CD4-positive, alpha-beta T cell treated with Interferon alpha-2 for 1 hour (primary cell): ENCODE results near the gene ALDH9A1.
"Not testable (repeated sequence)": the region's sequence is repeated elsewhere in the genome, so short reads cannot be mapped to it uniquely, and the experiment has no call there.

Source experiments
- DNase-seq, 2 donors: peaks; one replicate each; pipeline ENCODE4 v3.0.0-alpha.2; 2020 to 2022

Gene ALDH9A1

DNA sequence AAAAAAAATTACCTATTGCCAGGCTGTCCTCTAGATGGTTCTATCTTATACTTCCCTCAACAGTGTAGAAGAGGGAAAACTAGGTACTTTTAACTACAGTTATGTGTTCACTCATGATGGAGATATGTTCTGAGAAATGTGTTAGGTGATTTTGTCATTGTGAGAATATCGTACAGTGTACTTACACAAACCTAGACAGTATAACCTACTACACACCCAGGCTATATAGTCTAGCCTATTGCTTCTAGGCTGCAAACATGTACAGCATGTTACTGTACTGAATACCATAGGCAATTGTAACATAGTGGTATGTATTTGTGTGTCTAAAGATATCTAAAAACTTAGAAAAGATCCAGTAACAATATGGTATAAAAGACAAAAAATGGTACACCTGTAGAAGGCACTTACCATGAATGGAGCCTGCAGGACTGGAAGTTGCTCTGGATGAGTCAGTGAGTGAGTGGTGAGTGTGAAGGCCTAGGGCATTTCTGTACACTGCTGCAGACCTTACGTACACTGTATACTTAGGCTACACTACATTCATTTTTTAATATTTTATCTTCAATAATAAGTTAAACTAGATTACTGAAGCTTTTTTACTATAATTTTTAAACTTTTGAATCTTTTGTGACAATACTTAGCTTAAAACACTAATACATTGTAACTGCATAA lies 54.2 kb downstream of the ALDH9A1 start:
- DNase-seq = no peak

DNA sequence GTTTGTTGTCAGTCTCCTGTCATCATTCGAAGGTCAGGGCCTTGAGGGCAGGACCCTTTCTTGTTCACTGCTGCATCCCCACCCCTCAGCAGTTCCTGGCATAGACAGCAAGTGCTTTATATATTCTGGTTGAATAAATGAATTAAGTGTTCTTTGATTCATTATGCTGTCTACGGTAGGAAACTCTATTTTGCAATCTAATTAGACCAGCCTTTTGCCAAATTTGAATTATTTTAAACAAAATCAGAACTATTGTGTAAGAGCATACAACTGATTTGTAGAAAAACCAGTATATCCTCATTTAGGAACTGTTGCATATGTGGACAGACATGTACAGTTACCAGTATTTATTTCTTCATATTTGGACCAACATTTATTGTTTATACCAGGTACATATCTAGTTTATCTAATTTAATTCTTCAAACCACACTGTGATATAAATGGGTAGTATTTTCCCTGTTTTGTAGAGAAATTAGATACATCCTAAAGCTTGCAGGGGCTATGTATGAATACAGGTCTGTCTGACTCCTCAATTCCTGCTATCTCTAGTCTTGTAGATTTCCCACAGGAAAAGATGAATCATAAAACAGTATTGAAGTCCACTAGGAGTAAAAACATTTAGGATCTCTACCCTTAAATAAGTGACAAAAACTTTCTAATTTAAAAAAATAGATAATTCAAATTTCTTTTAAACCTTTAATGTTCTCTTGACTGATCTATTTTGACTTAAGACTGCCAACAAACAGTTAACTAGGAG lies 57.0 kb downstream of the ALDH9A1 start:
- DNase-seq = no peak

DNA sequence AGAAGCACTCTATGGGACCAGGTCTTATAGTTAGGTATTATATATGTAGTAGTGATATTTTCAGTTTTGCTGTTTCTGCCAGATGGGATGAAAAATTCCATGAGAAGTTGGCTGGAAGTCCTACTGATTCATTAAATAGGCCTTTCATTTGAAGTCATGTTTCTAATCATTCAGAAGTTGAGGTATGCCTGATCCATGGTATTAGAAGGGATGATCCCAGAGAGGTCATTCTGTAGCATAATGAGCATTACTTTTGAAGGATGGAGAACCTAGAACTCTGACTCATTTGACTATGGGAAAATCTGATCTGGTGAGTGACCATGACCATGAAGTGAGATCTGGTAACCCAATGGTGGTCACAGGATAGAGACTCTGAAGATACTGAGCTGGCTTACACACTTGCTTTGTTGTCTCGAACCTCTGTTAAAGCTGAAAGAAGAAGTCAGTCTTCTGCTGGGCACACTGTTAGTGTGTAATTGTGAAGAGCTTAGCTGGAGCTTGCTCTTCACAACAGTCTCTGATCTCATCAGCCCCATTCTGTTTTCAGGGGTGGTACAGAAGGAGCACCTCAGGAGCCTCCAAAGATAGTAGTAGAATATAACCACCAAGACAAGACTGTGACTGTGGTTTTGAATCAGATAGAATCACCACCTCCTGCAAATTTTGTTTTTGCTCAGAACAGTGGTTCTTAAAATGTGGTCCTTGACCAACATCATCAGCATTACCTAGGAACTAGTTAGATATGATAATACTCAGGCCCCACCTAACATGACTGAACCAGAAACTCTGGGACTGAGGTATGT lies 58.3 kb downstream of the ALDH9A1 start:
- no peak for DNase-seq

DNA sequence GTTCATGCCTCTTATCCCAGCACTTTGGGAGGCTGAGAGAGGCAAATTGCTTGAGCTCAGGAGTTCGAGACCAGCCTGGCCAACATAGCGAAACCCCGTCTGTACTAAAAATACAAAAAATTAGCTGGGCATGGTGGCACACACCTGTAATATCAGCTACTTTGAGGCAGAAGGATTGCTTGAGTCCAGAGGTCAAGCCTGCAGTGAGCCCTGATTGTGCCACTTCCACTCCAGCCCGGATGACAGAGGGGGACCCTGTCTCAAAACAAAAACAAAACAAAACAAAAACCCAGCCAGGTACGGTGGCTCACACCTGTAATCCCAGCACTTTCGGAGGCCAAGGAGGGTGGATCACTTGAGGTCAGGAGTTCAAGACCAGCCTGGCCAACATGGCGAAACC lies 60.2 kb downstream of the ALDH9A1 start:
- DNase-seq = not testable (repeated sequence)

DNA sequence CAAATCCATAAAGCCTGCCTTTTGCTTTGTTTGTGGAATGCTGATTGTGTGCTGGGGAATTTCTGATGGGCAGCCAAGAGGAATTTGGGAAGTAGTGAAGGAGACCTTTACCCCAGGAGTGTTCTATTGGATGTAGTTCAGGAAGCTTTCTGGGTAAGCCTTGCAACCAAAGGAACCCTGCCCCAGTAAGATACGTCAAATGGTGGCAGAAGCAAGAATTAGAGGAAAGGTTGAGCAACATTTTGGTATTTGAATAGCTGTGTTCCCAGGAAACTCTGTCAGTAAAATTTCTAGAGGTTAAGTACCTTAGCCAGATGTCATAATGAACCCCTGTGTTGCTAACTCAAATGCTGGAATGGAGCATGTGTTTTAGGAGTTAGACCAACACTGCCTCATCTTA lies 60.9 kb downstream of the ALDH9A1 start:
- DNase-seq = no peak

DNA sequence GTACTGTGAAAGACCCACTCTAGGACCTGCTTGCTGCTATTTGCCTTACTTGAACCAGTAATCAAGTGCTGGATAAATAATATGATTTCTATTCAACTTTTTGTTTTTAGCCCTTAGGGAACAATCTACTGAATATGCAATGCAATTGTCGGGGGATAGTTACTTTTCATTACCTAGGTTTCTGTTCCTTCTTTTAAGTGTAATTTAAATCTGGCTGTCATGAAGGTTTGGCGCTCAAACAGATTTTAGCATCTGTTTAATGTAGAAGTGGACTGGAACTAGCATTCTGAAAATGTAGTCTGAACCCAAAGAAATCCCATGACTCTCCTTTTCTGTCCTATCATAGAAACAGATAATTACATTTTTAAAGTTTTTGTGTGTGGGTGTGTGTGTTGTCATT lies 62.5 kb downstream of the ALDH9A1 start:
- no peak for DNase-seq

DNA sequence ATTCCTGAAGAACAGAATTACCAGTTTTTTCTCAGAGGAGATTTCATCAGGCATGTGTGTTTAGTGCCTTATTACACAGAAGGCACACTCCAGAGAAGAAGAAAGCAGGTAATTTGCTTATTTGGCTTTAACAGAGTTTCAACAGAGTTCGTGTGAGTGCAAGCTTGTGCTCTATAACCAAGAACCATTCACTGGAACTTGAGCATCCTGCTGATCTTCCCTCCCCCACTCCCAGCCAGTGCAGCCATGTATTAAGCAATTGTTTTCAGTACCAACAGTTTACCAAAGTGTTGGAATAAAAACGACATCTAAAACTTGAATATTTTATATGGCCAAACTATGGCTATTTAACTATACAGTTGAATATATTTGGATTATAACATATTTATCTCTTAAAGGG lies 63.0 kb downstream of the ALDH9A1 start:
- no peak for DNase-seq

DNA sequence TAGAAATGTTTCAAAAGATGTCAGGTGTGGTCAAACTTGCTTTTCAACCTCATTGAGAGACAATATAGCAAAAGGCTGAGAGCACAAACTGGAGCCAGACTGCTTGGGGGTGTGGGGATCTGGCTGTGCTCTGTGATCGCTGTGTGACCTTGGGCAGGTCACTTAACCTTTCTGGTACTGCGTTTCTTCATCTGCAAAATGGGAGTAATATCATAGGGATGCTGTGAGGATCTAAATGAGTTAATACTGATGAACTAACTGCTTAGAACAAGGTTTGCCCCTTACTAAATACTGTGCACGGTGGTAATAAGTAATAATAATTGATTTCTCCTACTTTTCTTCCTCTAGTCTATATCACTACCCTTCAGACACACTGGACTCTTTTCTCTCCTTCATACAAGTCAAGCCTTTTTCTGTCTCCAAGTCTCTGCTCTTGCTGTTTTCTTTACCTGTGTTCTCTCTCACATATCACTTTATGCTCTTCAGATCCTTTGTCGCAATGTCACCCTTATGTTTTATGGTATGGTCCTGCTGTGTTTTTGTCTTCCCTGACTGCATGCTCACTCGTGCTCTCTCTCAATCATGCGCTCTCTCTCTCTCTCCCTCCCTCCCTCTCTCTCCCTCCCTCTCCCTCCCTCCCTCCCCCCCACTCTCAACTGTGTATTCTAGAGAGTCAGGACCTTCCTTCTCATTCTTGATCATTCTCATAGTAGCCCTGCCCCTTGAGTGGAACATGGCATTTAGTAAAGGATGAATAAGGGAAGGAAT lies 64.0 kb downstream of the ALDH9A1 start:
- no peak for DNase-seq

DNA sequence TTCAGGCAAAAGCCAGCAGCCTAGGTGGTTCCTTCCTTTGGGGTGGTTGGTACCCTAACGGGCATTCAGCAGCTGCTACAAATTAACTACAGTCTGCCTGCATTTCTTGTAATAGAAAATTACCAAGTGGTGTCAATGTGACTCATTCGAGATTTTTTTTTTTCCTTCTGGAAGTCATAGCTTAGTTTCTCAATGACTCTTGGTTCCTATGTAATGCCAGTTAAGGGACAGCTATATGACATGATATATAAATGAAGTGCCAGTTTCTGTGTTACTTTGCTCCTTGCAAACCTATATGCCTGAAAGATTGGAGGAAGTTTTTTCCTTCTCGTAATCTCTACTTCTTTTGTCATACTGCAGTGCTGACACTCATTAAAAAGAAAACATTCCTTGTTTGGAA lies 64.7 kb downstream of the ALDH9A1 start:
- DNase-seq = no peak

DNA sequence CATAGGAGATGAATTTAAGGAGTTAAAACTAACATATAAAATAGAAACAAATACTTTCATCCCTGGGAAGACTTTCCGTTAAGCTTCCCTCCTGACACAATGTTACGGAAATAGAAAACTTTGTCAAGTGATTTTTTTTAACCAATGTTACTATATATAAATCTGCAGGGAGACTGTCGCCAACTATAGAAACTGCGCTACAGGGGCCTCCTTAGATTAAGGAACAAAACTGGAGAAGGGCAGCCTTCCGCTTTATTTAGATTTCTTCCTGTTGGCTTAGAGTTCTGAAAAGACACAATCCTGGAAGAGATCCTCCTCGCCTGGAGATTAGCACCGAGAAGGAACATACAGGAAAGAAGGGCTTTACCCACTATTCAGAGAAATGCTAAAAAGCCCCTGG lies 65.9 kb downstream of the ALDH9A1 start:
- DNase-seq = no peak

DNA sequence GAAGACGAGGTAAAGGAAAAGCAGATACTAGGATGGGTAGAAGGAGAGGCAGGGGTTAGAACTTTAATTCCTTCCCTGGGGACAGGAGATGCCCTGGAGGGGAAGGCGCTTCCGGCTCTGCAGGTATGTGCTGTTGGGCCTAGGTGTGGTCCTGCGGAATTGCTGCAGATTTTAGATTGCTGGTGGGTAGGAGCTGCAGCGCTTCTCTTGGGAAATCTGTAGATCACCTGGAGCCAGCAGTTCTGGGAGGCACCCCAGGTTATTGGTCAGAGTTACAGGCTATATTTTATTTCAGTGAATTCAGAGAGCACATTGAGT lies 66.3 kb downstream of the ALDH9A1 start:
- DNase-seq = no peak

DNA sequence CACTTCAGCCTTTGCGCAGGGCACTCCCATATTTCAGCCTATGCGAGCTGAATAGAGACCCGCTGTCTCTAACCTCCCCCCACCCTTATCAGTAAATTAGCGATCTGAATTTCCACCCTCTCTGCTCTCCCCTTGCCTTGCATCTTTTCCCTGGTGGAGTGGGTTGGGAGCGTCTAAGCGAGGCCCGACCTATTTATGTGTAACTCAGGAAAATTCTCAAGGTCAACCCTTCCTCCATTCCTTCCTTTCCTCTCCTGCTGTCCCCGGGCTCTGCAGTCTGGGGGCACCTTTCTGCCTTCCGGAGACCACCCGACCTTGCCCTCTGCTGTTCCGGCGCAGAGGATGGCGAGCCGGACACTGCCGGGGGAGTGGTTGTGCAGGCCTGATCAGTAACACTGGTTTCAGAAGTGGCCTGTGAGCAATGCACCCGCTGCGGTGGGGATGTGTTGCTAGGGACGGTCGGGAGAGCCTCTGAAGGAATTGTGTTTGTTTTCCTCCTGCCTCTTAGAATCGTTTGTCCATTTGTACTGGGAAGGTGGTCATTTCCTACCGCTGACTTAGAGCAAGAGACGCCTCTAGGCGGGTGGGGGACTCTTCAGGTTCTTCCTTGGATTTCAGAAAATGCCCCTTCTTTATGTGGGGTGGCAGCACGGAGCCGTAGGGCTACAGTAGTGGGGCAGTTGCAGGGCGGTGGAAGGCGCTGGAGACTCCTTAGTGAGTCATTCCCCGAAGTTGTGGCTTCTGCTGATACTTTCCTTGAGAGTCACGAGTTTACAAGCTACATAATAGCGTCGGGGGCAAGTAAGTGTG lies 66.8 kb downstream of the ALDH9A1 start:
- peak; percentile 25 for DNase-seq

DNA sequence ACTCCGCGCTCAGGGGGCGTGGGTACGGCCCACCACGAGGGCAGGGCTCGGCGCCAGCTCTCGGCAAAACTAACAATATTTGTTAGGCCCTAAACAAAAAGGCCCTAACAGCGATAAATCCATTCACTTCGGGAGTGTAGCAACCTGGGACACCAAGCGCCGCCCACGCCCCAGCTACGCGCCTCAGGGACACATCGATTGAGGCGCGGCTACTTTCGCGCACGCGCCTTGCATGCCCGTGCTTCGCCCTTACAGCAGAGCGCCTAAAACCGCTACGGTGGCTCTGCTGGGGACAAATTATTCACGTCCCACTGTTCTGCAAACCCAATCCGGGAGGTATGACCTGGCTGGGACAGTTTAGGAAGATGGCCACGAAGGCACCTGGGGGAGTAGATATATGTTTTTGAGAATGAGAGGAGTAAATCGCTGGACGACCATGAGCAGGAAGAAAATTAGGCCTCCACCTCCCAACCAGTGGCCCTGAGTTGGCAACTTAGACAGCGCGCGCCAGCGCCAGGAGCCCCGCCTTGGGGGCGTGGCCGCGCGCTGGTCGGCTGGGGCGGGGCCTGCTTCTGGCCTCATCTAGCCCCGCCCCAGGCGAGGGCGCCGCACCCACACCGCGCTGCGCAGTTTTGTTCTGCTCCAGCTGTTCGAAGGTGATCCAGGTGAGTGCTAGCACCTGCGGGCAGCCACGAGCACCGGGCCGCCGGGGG lies 67.6 kb downstream of the ALDH9A1 start, which contains the start of gene MGST3:
Gene MGST3, plus strand, starts transcription at position 606 of the 713 bp plus-strand sequence. CDS start 18,614 bp downstream, outside the sequence.
- peak; percentile 95 for DNase-seq

DNA sequence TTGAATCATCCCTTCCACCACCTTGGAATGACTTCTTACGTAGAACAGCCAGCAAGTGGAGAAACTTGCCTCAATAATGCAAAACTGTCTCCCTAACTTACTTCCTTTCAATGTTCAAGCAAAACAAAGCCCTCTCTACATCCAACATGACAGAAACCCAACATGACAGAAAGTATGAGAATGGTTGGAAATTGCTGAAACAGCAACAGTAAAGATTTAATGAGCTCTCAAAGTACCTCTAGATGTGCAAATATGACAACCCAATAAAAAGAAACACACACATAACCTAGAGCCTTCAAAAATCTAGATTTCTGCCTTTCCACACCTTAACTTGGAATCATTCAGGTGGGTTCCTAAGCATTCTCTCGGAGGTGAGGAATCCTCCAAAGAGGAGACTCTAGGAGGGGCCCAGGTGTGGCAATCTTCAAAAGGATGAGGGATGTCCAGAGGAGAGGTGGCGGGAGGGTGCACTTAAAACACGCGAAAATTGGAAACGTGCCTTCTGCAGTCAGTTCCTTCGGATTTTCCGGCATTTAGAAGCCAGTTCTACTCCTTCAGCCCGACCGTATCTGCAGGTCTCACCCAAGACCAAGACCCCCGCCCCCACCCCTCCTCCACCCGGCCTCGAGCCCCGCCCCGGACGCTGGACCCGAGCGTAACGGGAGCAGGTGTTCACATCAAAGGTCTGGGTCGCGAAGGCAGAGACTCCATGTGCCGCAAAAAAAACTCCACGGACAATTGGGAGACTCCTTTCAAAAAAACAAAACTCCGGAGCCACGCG lies 68.3 kb downstream of the ALDH9A1 start:
- DNase-seq = no peak

DNA sequence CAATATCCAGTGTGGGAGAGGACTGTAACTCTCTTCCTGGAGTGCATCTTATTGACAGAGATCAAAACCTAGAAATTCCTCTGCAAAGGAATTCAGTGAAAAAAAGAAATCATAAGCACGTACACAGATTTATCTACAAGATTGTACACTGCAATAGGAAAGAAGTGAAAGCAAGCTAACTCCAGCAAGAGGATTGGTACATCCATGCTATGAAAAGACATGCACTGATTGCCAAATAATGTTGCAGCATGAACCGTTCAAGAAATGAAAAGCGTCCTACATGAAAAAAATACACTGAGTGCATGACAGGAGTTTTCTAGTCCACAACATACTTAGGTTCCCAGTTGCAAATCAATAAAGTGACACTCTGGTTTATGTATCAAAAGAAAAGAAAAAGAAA lies 69.2 kb downstream of the ALDH9A1 start:
- no peak for DNase-seq

DNA sequence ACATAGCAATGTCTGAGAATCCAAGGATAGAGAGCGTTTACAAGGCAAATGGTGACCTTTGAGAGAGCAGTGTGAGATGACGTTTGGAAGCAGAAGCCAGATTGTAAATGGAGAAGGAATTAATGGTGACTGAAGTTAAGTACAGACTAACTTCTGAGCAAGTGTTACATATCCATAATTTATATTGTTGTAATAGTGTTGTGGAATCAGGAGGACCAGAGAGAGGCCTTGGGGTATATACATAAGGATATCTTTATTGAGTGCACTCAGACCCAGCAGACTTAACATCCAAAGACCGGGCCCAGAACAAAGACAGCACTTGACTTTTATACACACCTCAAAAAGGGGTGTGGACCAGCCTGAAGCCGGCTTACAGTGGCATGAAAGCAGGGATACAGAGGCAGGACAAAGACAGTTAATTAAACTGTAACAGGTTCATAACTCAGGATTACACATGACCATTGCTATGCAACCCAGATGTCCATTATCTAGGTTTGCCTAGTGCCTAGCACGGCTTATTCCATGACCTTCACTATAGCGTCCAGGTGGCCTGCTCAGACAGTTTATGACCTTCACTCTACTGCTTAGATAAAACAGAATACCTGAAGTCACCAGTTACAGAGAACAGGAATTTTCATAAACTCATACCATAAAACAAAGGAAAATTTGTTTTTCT lies 70.1 kb downstream of the ALDH9A1 start:
- DNase-seq = no peak

DNA sequence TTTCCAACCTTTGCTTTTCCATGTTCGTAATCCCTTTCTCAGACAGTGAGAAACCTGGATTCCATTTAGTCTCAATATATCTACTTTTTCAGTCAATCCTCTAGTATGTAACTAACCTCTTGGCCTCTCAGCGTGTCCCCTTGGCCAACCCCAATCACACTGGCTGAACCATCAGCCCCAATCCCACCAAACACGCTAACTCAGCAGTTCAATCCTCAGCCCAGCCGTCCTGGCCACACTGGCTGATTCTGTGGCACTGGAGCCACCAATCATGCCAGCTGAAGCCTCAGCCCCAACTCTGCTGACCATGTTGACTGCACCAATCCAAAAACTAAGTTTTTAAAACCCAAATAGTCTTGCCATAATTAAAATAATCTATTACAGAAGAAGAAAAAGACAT lies 73.9 kb downstream of the ALDH9A1 start:
- no peak for DNase-seq

DNA sequence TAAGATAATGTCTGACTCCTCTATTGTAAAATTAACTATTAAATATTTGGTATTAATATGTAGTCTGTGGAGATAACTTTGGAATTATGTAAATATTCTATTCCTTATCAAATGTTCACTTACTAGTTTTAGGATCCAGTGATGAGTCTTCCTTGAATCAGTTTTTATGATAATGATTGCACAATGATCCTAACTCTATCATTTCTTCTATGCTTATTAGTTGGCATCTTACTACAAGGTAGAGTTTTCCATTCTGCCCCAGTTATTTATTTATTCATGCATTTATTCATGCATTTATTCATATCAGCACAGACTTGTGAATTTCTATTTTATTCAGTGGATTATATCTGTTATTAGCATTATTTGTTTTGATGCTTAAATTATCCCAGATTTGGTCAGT lies 74.7 kb downstream of the ALDH9A1 start:
- DNase-seq = no peak

DNA sequence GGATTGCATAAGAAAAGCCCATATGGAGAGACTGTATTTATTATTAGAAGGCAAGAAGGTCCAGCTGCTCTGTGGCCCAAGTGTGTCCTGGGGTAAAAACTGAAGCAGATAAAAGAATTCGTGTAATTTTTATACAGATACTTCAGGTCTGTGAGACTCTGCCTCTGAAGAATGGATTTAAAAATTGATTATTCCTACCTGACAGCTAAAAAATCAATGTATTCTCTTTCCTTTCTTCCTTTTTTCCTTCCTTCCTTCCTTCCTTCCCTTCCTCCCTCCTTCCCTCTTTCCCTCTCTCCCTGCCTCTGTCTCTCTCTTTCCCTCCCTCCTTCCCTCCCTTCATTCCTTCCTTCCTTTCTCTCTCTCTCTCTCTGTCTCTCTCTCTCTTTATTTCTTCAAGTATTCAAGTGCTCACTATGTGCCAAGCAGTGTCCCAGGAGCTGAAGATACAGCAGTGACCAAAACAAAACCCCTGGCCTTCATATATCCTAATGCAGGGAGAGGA lies 78.7 kb downstream of the ALDH9A1 start:
- no peak for DNase-seq

DNA sequence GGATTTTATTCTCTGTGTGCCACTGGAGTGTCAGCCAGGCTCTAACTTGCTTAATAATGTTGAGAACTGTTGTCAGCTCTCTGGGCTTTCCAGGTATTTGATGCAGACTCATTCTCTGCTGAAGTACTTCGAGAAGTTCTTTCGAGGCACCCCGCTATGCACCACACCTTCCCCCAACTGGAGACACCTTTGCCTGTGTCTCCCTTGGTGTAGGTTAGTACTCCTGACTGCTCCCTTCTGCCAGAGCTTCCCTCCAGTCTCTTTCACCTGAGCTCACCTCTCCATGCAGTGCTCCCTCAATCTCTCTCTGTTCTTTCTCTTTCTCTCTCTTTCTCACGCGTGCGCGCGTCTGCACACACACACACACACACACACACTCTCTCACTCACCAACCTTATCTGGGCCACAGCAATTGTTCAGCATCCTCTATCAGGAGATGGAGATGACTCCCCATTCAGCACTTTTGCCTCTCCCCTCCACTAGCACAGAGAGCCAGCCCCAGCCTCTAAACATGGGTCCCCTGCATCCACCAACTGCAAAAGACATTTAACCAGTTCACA lies 81.3 kb downstream of the ALDH9A1 start:
- no peak for DNase-seq
